ENCODE results near the gene VPS50.
"Not testable (repeated sequence)": the region's sequence is repeated elsewhere in the genome, so short reads cannot be mapped to it uniquely, and the experiment has no call there.

Gene VPS50

GRCh38 chr7:93315896-93316295 is 83.7 kb downstream of the VPS50 start:
- H4K20me1 ChIP-seq (ENCODE audit: insufficient read depth, low read length) = no peaks in the 10 kb centered on the region
- no peak overlapping the region for H3K27ac ChIP-seq (ENCODE audit: low read length)
- H3K4me2 ChIP-seq (ENCODE audit: low read depth, low read length) = no peak overlapping the region
- H3K4me1 ChIP-seq (ENCODE audit: low read length) = no peaks in the 10 kb centered on the region
- H3K36me3 ChIP-seq (replicated peaks; ENCODE audit: insufficient read depth, low read length) = no peaks in the 10 kb centered on the region; the same call in 1 of the 2 replicates
- no peak overlapping the region for H3K4me3 ChIP-seq (ENCODE audit: low read length)
- H2AFZ ChIP-seq (ENCODE audit: low read length) = no peak overlapping the region
- TF ChIP-seq EZH2 (optimal IDR thresholded peaks at IDR 0.05; ENCODE audit: low read depth, low read length) = no peak
- TF ChIP-seq CTCF (IDR thresholded peaks at IDR 0.05; ENCODE audit: low read length) = no peak
- no peak for TF ChIP-seq EZH2phosphoT487 (IDR thresholded peaks at IDR 0.05; ENCODE audit: low read length)
- no peaks in the 10 kb centered on the region for H3K27me3 ChIP-seq (replicated peaks; ENCODE audit: insufficient read depth, low read length)
- no peaks in the 10 kb centered on the region for H3K9me2 ChIP-seq (replicated peaks; ENCODE audit: insufficient read depth, low read length)
- H3K79me2 ChIP-seq (ENCODE audit: low read length) = no peaks in the 10 kb centered on the region
- no peak overlapping the region for H3K9ac ChIP-seq (ENCODE audit: low read length)
- DNase-seq = no peak
- H3F3A ChIP-seq (ENCODE audit: insufficient read depth, low read length) = no peaks in the 10 kb centered on the region
- H3K9me3 ChIP-seq (replicated peaks; ENCODE audit: insufficient read depth, low read length) = no peaks in the 10 kb centered on the region

GRCh38 chr7:93316730-93317129 is 84.6 kb downstream of the VPS50 start:
- Histone ChIP-seq H3F3A (ENCODE audit: insufficient read depth, low read length) (no peaks in the 10 kb centered on the region), H3K4me1 (ENCODE audit: low read length) (no peaks in the 10 kb centered on the region), H3K79me2 (ENCODE audit: low read length) (no peaks in the 10 kb centered on the region), H3K9me3 (replicated peaks; ENCODE audit: insufficient read depth, low read length) (no peaks in the 10 kb centered on the region), H2AFZ (ENCODE audit: low read length) (no peak overlapping the region), H3K9ac (ENCODE audit: low read length) (no peak overlapping the region), H3K36me3 (replicated peaks; ENCODE audit: insufficient read depth, low read length) (no peaks in the 10 kb centered on the region), H3K4me3 (ENCODE audit: low read length) (no peak overlapping the region), H3K4me2 (ENCODE audit: low read depth, low read length) (no peak overlapping the region), H3K9me2 (replicated peaks; ENCODE audit: insufficient read depth, low read length) (no peaks in the 10 kb centered on the region), H3K27ac (ENCODE audit: low read length) (no peak overlapping the region), H3K27me3 (replicated peaks; ENCODE audit: insufficient read depth, low read length) (no peaks in the 10 kb centered on the region), H4K20me1 (ENCODE audit: insufficient read depth, low read length) (no peaks in the 10 kb centered on the region)
- no peak for TF ChIP-seq EZH2 (optimal IDR thresholded peaks at IDR 0.05; ENCODE audit: low read depth, low read length)
- TF ChIP-seq CTCF (IDR thresholded peaks at IDR 0.05; ENCODE audit: low read length) = no peak
- no peak for TF ChIP-seq EZH2phosphoT487 (IDR thresholded peaks at IDR 0.05; ENCODE audit: low read length)
- no peak for DNase-seq

GRCh38 chr7:93320887-93321286 is 88.7 kb downstream of the VPS50 start:
- Histone ChIP-seq H2AFZ (ENCODE audit: low read length) (no peak overlapping the region), H3K9ac (ENCODE audit: low read length) (no peak overlapping the region), H3K9me2 (replicated peaks; ENCODE audit: insufficient read depth, low read length) (no peaks in the 10 kb centered on the region), H3K4me1 (ENCODE audit: low read length) (no peaks in the 10 kb centered on the region), H3K36me3 (replicated peaks; ENCODE audit: insufficient read depth, low read length) (no peaks in the 10 kb centered on the region), H3K79me2 (ENCODE audit: low read length) (no peaks in the 10 kb centered on the region), H3K27me3 (replicated peaks; ENCODE audit: insufficient read depth, low read length) (no peaks in the 10 kb centered on the region), H3K9me3 (replicated peaks; ENCODE audit: insufficient read depth, low read length) (no peaks in the 10 kb centered on the region), H3K4me2 (ENCODE audit: low read depth, low read length) (no peak overlapping the region), H4K20me1 (ENCODE audit: insufficient read depth, low read length) (no peaks in the 10 kb centered on the region), H3K27ac (ENCODE audit: low read length) (no peak overlapping the region), H3K4me3 (ENCODE audit: low read length) (no peak overlapping the region), H3F3A (ENCODE audit: insufficient read depth, low read length) (no peaks in the 10 kb centered on the region)
- TF ChIP-seq EZH2phosphoT487 (IDR thresholded peaks at IDR 0.05; ENCODE audit: low read length) (no peak), EZH2 (optimal IDR thresholded peaks at IDR 0.05; ENCODE audit: low read depth, low read length) (no peak), CTCF (IDR thresholded peaks at IDR 0.05; ENCODE audit: low read length) (no peak)
- no peak for DNase-seq

GRCh38 chr7:93326291-93326690 is 94.1 kb downstream of the VPS50 start:
- H4K20me1 ChIP-seq (ENCODE audit: insufficient read depth, low read length); DNase-seq; H3K9me2 ChIP-seq (replicated peaks; ENCODE audit: insufficient read depth, low read length); H3K4me1 ChIP-seq (ENCODE audit: low read length); H3K4me3 ChIP-seq (ENCODE audit: low read length); H3K27me3 ChIP-seq (replicated peaks; ENCODE audit: insufficient read depth, low read length); H3K27ac ChIP-seq (ENCODE audit: low read length); H3K9me3 ChIP-seq (replicated peaks; ENCODE audit: insufficient read depth, low read length); H3K79me2 ChIP-seq (ENCODE audit: low read length); H3K36me3 ChIP-seq (replicated peaks; ENCODE audit: insufficient read depth, low read length); H3F3A ChIP-seq (ENCODE audit: insufficient read depth, low read length); H2AFZ ChIP-seq (ENCODE audit: low read length); H3K4me2 ChIP-seq (ENCODE audit: low read depth, low read length); H3K9ac ChIP-seq (ENCODE audit: low read length): not testable (repeated sequence)

Data from MM.1S (cell line).